GM12873 (cell line): ENCODE results near the gene CASP8.

ENCODE experiments used
- TF ChIP-seq, protein P1 (sequence below): IDR thresholded peaks from 2 replicates; pipeline ENCODE4 v1.5.1; 2012; ENCODE audit warnings: low read depth, mild to moderate bottlenecking, moderate library complexity, low read length, control low read depth; ENCODE audit not compliant: insufficient read depth; ENCODE audit errors: missing control alignments

CASP8 gene

DNA sequence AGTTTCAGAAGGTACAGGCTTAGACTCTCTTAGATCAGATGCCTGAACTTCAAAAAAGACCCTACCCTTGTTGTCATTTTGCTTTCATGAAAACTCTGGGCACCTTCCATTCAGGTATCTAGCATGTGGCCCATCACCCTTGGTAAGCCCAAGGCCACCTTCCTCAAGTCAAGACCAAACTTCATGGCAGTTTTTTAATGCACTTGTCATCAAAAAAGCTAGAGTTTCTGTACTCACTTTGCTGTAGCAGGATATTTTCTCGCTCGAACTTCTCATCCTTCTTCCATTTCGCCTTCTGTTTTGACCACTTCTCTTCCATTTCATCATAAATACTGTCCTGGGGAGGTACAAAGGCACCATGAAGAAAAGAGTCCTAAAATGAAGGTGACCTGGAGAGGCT, 48.6 kb downstream of the CASP8 start:
- TF ChIP-seq, protein P1, sequence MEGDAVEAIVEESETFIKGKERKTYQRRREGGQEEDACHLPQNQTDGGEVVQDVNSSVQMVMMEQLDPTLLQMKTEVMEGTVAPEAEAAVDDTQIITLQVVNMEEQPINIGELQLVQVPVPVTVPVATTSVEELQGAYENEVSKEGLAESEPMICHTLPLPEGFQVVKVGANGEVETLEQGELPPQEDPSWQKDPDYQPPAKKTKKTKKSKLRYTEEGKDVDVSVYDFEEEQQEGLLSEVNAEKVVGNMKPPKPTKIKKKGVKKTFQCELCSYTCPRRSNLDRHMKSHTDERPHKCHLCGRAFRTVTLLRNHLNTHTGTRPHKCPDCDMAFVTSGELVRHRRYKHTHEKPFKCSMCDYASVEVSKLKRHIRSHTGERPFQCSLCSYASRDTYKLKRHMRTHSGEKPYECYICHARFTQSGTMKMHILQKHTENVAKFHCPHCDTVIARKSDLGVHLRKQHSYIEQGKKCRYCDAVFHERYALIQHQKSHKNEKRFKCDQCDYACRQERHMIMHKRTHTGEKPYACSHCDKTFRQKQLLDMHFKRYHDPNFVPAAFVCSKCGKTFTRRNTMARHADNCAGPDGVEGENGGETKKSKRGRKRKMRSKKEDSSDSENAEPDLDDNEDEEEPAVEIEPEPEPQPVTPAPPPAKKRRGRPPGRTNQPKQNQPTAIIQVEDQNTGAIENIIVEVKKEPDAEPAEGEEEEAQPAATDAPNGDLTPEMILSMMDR = no peak

DNA sequence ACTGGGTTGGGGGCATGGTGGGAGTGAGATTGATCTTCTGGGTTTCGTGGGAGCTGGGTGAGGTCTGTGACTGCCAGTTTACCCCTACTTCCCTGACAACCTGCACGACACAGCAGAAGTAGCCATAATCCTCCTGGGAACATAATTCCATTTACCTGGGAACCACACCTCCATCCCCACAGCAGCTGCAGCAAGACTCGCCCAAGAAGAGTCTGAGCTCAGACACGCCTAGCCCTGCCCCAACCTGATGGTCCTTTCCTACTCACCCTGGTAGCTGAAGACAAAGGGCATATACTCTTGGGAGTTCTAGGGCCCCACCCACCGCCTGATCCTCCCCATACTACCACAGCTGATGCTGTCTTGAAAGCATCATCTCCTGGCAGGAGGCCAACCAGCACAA, 53.0 kb downstream of the CASP8 start:
- TF ChIP-seq, protein P1 = no peak

DNA sequence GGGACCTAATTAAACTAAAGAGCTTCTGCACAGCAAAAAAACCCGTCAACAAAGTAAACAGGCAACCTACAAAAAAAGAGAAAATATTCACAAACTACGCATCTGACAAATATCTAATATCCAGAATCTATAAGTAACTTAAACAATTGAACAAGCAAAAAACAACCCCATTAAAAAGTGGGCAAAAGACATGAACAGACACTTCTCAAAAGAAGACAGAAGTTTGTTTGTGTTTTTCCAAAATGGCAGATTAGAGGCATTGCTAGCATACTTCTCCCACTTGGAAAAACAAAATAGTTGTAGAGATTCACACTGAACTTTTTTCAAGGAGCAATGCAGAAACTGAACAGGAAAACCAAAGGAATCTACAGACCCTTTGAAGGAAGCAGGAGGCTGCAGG, 59.2 kb downstream of the CASP8 start:
- TF ChIP-seq, protein P1 = no peak

DNA sequence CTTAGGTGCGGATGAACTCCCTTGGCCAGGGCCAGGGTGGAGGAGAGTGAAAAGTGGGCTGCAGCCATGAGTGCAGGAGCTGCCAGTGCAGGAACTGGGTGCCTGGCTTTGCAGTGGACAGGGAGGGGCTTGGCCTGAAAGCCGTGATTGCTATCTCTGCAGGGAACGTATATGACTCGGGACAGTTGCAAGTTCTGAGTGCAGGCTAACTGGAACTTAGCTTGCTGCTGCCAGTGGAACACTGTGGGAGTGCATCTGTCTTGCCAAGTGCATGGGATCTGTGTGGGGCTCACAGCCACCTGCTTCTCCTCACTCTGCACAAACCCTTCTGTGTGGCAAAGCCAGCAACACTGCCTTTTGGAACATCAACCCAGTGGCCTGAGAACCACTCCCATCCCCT, 59.9 kb downstream of the CASP8 start:
- TF ChIP-seq, protein P1 = no peak

DNA sequence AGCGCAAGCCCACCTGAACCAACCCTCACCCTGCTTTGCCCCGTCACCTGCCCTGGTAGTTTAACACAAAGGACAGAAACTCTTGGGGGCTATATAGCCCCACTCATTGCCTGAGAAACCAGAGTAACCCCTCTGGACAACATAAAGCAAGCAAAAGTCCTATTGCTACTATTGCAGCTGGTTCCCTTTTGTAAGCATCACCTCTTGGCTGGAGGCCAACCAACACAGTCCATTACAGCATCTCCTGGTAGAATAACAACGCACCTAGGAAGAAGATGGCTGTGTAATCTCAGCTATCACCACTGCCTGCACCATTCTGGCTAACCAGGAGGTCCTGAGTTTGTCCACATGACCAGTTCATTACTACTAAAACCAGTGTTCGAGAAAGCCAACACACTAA, 60.4 kb downstream of the CASP8 start:
- TF ChIP-seq, protein P1 = no peak

DNA sequence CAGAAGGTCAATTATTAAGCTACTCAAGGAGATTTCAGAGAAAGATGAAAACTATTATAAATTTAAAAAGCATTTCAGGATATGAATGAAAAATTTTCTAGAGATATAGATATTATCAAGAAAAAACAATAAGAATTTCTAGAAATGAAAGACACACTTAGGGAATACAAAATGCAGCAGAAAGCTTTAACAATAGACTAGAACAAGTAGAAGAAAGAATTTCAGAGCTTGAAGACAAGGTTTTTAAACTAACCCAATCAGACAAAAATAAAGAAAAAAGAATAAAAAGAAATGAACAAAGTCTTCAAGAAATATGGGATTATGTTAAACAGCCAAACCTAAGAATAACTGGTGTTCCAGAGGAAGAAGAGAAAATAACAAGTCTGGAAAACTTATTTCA, 62.4 kb downstream of the CASP8 start:
- TF ChIP-seq, protein P1 = no peak

DNA sequence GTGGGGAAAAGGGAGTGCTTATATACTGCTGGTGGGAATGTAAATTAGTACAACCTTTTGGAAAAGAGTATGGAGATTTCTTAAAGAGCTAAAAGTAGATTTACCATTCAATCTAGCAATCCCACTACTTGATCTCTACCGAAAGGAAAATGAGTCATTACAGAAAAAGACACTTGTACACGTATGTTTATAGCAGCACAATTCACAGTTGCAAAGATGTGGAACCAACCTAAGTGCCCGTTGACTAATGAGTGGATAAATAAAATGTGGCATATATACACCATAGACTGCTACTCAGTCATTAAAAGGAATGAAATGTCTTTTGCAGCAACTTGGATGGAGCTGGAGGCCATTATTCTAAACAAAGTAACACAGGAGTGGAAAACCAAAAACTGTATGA, 67.3 kb downstream of the CASP8 start:
- TF ChIP-seq, protein P1 = no peak

DNA sequence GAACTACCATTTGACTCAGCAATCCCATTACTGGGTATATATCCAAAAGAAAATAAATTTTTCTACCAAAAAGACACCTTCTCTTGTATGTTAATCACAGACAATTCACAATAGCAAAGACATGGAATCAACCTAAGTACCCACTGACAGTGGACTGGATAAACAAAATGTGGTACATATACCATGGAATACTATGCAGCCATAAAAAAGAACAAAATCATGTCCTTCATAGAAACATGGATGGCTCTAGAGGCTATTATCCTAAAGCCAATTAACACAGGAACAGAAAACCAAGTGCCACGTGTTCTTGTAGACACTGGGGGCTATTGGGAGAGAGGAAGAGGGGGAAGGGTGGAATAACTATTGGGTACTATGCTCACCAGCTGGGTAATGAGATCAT, 69.1 kb downstream of the CASP8 start:
- TF ChIP-seq, protein P1 = no peak
